K562 (cell line): ENCODE data around the gene RPL28. TPM values are rescaled to one million over a fixed set of nuclear protein-coding genes. Genes with fewer than 3 reads are reported as not detected.

Source experiments
- CBFB ChIP-seq: sonication (generic); formaldehyde crosslinking; IDR thresholded peaks from 2 replicates; pipeline ENCODE4 v1.4.0; 2020; ENCODE audit warnings: mild to moderate bottlenecking, missing genetic modification reagents
- CHD1 ChIP-seq: fragments of 200-600 bp; sonication (generic); IDR thresholded peaks from one replicate; pipeline ENCODE4 v1.6.1; 2012; ENCODE audit warnings: mild to moderate bottlenecking, moderate library complexity, low read length, inconsistent platforms
- ELF2 ChIP-seq: fragments of 250-450 bp; sonication (Bioruptor Pico); IDR thresholded peaks from 2 replicates; pipeline ENCODE4 v1.5.0; 2021; ENCODE audit warnings: mild to moderate bottlenecking
- KDM1A ChIP-seq, 2 experiments: fragments of 450-650 bp; IDR thresholded peaks; 2 replicates each; pipeline ENCODE4 v1.6.1; 2016; ENCODE audit warnings: mild to moderate bottlenecking in 2 of 2
- MAFF ChIP-seq: IDR thresholded peaks from 2 replicates; pipeline ENCODE4 v1.6.1; 2012; ENCODE audit warnings: low read length, improper control_type of control experiment
- NR3C1 ChIP-seq: sonication (generic); formaldehyde crosslinking; IDR thresholded peaks from 2 replicates; pipeline ENCODE4 v1.8.1; 2022; ENCODE audit warnings: missing genetic modification reagents
- RBM17 ChIP-seq: fragments of 200-400 bp; formaldehyde crosslinking; IDR thresholded peaks from 2 replicates; pipeline ENCODE4 v1.6.1; 2017; ENCODE audit warnings: low read depth, mild to moderate bottlenecking, low read length, borderline replicate concordance
- RBM39 ChIP-seq: fragments of 200-400 bp; formaldehyde crosslinking; optimal IDR thresholded peaks from 2 replicates; pipeline ENCODE3; 2018; ENCODE audit warnings: low read depth, low read length
- ZNF124 ChIP-seq: sonication (generic); formaldehyde crosslinking; IDR thresholded peaks from 2 replicates; pipeline ENCODE4 v1.8.1; 2022; ENCODE audit warnings: missing genetic modification reagents
- ZNF165 ChIP-seq: fragments of 250-450 bp; sonication (Bioruptor Pico); IDR thresholded peaks from 2 replicates; pipeline ENCODE4 v1.4.0; 2020; ENCODE audit warnings: borderline replicate concordance
- ZNF253 ChIP-seq: fragments of 250-450 bp; sonication (Bioruptor Pico); conservative IDR thresholded peaks from 2 replicates; pipeline ENCODE4 v1.6.1; 2021; ENCODE audit warnings: mild to moderate bottlenecking
- ZNF586 ChIP-seq: fragments of 450-650 bp; formaldehyde crosslinking; conservative IDR thresholded peaks from 2 replicates; pipeline ENCODE4 v1.4.0; 2020; ENCODE audit warnings: mild to moderate bottlenecking, moderate library complexity
- polyA plus RNA-seq, 8 experiments: library from polyadenylated mRNA; depleted of rRNA in 4 of 8; stranded (reverse) in 5 of 8; unstranded in 3 of 8; fragments of >200 nt; fragmentation: Nextera tagmentation in 2 of 8; fragmentation: Illumina TruSeq in 1 of 8; extraction: Ambion mirVana in 2 of 8; extraction: Trizol in 1 of 8; gene quantifications; 2 replicates each; pipeline versions ENCODE4 v1.2.1 to v1.2.3, GENCODE V29; 2011 to 2014; ENCODE audit warnings: inconsistent platforms in 1 of 8, missing spikeins in 1 of 8
- total RNA-seq, 7 experiments: library from RNA; depleted of rRNA in 6 of 7; stranded (reverse); fragments of >200 nt in 6 of 7; fragmentation: Illumina TruSeq in 2 of 7; extraction: Trizol in 2 of 7; gene quantifications; 2 replicates each; pipeline versions ENCODE4 v1.2.1 to v1.2.3, GENCODE V29; 2011 to 2021; ENCODE audit warnings: low replicate concordance in 1 of 7
- TF ChIP-seq, protein P1 (sequence below): sonication (generic); formaldehyde crosslinking; IDR thresholded peaks from 2 replicates; pipeline ENCODE4 v1.8.0; 2023; ENCODE audit warnings: mild to moderate bottlenecking, missing genetic modification reagents
- TF ChIP-seq, protein P2 (sequence below): fragments of 200-600 bp; sonication (generic); IDR thresholded peaks from one replicate; pipeline ENCODE4 v1.6.1; 2012; ENCODE audit warnings: mild to moderate bottlenecking, low read depth, low read length, inconsistent platforms

The RPL28 gene
- total and polyA plus RNA-seq, 9 of the 15 experiments (the other 6 are each of a cell fraction or from before 2014, with no cell fraction given) = 124 to 3,106 (median 622) TPM

DNA sequence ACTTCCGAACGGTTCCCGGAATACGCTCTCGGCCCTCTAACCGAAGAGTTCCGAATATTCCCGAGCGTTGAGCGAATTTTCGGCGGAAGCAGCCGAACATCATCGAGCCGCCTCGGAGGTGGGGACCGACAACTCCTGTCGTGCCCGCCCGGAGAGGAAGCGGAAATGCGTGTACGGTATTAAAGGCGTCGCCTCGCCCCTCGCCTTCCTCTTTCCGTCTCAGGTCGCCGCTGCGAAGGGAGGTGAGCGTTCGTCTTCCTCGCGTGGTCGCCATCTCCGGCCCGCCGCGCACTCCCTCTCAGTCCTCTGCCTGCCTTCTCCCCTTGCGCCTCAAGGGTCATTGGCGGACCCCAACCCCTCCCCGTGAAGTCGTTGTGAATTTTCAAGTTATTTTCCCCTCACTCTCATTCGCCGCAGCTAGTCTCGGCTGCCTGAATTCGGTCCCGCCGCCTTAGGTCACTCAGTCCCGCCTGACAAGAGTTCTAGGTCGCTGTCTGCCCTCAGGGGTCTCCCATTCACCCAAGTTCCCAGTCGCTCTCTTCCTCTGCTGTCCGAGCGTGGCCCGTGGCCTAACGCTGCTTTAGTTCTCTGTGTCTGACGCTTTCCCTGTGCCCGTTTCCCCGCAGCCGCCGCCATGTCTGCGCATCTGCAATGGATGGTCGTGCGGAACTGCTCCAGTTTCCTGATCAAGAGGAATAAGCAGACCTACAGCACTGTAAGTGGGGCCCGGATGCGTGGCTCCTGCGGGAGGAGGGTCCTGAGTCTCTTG, at the start of gene RPL28 (continued):
- TF ChIP-seq, protein P1, sequence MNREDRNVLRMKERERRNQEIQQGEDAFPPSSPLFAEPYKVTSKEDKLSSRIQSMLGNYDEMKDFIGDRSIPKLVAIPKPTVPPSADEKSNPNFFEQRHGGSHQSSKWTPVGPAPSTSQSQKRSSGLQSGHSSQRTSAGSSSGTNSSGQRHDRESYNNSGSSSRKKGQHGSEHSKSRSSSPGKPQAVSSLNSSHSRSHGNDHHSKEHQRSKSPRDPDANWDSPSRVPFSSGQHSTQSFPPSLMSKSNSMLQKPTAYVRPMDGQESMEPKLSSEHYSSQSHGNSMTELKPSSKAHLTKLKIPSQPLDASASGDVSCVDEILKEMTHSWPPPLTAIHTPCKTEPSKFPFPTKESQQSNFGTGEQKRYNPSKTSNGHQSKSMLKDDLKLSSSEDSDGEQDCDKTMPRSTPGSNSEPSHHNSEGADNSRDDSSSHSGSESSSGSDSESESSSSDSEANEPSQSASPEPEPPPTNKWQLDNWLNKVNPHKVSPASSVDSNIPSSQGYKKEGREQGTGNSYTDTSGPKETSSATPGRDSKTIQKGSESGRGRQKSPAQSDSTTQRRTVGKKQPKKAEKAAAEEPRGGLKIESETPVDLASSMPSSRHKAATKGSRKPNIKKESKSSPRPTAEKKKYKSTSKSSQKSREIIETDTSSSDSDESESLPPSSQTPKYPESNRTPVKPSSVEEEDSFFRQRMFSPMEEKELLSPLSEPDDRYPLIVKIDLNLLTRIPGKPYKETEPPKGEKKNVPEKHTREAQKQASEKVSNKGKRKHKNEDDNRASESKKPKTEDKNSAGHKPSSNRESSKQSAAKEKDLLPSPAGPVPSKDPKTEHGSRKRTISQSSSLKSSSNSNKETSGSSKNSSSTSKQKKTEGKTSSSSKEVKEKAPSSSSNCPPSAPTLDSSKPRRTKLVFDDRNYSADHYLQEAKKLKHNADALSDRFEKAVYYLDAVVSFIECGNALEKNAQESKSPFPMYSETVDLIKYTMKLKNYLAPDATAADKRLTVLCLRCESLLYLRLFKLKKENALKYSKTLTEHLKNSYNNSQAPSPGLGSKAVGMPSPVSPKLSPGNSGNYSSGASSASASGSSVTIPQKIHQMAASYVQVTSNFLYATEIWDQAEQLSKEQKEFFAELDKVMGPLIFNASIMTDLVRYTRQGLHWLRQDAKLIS (CRISPR knock-in tag) = peak; percentile 40
- TF ChIP-seq, protein P2, sequence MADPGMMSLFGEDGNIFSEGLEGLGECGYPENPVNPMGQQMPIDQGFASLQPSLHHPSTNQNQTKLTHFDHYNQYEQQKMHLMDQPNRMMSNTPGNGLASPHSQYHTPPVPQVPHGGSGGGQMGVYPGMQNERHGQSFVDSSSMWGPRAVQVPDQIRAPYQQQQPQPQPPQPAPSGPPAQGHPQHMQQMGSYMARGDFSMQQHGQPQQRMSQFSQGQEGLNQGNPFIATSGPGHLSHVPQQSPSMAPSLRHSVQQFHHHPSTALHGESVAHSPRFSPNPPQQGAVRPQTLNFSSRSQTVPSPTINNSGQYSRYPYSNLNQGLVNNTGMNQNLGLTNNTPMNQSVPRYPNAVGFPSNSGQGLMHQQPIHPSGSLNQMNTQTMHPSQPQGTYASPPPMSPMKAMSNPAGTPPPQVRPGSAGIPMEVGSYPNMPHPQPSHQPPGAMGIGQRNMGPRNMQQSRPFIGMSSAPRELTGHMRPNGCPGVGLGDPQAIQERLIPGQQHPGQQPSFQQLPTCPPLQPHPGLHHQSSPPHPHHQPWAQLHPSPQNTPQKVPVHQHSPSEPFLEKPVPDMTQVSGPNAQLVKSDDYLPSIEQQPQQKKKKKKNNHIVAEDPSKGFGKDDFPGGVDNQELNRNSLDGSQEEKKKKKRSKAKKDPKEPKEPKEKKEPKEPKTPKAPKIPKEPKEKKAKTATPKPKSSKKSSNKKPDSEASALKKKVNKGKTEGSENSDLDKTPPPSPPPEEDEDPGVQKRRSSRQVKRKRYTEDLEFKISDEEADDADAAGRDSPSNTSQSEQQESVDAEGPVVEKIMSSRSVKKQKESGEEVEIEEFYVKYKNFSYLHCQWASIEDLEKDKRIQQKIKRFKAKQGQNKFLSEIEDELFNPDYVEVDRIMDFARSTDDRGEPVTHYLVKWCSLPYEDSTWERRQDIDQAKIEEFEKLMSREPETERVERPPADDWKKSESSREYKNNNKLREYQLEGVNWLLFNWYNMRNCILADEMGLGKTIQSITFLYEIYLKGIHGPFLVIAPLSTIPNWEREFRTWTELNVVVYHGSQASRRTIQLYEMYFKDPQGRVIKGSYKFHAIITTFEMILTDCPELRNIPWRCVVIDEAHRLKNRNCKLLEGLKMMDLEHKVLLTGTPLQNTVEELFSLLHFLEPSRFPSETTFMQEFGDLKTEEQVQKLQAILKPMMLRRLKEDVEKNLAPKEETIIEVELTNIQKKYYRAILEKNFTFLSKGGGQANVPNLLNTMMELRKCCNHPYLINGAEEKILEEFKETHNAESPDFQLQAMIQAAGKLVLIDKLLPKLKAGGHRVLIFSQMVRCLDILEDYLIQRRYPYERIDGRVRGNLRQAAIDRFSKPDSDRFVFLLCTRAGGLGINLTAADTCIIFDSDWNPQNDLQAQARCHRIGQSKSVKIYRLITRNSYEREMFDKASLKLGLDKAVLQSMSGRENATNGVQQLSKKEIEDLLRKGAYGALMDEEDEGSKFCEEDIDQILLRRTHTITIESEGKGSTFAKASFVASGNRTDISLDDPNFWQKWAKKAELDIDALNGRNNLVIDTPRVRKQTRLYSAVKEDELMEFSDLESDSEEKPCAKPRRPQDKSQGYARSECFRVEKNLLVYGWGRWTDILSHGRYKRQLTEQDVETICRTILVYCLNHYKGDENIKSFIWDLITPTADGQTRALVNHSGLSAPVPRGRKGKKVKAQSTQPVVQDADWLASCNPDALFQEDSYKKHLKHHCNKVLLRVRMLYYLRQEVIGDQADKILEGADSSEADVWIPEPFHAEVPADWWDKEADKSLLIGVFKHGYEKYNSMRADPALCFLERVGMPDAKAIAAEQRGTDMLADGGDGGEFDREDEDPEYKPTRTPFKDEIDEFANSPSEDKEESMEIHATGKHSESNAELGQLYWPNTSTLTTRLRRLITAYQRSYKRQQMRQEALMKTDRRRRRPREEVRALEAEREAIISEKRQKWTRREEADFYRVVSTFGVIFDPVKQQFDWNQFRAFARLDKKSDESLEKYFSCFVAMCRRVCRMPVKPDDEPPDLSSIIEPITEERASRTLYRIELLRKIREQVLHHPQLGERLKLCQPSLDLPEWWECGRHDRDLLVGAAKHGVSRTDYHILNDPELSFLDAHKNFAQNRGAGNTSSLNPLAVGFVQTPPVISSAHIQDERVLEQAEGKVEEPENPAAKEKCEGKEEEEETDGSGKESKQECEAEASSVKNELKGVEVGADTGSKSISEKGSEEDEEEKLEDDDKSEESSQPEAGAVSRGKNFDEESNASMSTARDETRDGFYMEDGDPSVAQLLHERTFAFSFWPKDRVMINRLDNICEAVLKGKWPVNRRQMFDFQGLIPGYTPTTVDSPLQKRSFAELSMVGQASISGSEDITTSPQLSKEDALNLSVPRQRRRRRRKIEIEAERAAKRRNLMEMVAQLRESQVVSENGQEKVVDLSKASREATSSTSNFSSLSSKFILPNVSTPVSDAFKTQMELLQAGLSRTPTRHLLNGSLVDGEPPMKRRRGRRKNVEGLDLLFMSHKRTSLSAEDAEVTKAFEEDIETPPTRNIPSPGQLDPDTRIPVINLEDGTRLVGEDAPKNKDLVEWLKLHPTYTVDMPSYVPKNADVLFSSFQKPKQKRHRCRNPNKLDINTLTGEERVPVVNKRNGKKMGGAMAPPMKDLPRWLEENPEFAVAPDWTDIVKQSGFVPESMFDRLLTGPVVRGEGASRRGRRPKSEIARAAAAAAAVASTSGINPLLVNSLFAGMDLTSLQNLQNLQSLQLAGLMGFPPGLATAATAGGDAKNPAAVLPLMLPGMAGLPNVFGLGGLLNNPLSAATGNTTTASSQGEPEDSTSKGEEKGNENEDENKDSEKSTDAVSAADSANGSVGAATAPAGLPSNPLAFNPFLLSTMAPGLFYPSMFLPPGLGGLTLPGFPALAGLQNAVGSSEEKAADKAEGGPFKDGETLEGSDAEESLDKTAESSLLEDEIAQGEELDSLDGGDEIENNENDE = no peak
- TF ChIP-seq ZNF165 (CRISPR knock-in tag) (no peak), MAFF (no peak), CBFB (CRISPR knock-in tag) (no peak), NR3C1 (no peak), CHD1 (peak; percentile 97), RBM17 (no peak), ZNF124 (no peak), RBM39 (no peak), KDM1A (IDR thresholded peaks at IDR 0.05) (no peak), ZNF586 (CRISPR knock-in tag) (no peak), ZNF253 (CRISPR knock-in tag) (no peak; the same call in 1 of the 2 replicates), ELF2 (CRISPR knock-in tag) (peak; percentile 20; the same call in 1 of the 2 replicates)
